Measurements from ENCODE around the gene RANBP3. TPM values are rescaled to one million over a fixed set of nuclear protein-coding genes. Genes with fewer than 3 reads are reported as not detected.

RANBP3 gene, protein sequence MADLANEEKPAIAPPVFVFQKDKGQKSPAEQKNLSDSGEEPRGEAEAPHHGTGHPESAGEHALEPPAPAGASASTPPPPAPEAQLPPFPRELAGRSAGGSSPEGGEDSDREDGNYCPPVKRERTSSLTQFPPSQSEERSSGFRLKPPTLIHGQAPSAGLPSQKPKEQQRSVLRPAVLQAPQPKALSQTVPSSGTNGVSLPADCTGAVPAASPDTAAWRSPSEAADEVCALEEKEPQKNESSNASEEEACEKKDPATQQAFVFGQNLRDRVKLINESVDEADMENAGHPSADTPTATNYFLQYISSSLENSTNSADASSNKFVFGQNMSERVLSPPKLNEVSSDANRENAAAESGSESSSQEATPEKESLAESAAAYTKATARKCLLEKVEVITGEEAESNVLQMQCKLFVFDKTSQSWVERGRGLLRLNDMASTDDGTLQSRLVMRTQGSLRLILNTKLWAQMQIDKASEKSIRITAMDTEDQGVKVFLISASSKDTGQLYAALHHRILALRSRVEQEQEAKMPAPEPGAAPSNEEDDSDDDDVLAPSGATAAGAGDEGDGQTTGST
- 40.1 and 47.3 TPM in 2 replicates for total RNA-seq

DNA sequence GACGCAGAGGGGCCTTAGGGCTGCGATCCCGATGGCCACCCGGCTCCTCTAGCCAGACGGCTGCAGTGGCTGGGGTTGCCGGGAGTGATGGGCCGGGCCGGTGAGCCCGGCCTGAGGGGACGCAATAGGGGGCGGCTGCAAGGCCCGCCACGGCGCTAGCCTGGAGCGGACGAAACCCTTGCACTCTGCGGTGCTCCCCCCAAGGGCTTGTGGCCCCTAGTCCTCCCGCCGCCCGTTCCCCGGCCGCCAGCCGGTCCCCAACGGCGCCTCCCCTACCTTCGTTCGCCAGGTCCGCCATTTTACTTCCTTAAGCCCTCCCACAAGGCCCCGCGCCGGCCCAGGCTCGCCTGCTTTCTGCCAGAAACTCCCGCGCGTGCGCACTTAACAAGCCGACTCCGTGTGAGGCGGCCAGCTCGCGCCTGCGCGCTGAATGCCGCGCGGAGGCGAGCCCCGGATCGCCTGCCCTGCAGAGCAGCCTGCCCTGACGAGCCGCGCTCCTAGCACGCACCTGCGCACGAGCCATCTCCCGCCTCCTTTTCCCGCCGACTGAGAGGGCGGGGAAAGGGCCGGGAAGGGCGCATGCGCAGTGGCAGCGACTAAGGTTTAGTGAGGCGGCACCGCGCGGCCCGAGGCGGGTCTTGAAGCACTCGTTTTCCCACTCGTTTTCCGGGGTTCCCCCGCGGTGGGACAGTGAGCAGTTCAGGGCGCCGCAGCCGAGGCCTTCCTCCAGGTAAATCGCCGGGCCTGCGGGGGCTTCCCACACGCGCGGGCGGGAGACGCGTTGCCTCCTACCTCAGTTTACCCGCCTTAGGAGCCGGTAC, at the start of gene RANBP3:
RANBP3 (minus strand) TSS at position 356 of the 821 bp plus-strand sequence; CDS start at position 298, 58 bp downstream.

DNA sequence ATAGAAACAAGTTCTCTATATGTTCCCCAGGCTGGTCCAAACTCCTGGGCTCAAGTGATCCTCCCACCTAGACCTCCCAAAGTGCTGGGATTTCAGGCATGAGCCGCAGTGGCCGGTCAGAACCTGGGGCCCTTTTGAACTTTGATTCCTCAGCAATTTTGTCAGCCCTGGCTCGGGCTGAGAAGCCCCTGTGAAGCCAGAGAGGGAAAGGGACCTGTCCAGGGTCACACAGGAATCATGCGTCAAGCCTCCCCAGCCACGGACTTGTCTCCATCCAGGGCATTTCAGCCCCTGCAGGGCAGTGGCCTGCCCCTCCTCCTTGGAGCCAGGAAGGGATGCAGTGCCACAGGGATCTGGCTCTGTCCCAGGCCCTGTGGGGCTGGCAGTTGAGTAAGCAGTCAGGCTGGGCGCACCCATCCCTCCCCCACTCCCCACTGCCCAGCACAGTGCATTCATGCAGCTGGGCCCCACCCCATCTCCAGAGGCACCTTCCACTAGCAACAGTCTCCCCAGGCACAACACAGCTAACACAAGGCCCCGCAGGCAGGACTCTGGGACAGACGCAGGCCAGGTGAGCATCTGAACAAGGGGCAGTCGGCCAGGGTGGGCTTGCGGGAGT, 64.1 kb downstream of the RANBP3 start, which contains the start of gene CAPS:
CAPS (plus strand) TSS at position 516 of the 619 bp plus-strand sequence. CDS start 153 bp downstream, outside the sequence.

DNA sequence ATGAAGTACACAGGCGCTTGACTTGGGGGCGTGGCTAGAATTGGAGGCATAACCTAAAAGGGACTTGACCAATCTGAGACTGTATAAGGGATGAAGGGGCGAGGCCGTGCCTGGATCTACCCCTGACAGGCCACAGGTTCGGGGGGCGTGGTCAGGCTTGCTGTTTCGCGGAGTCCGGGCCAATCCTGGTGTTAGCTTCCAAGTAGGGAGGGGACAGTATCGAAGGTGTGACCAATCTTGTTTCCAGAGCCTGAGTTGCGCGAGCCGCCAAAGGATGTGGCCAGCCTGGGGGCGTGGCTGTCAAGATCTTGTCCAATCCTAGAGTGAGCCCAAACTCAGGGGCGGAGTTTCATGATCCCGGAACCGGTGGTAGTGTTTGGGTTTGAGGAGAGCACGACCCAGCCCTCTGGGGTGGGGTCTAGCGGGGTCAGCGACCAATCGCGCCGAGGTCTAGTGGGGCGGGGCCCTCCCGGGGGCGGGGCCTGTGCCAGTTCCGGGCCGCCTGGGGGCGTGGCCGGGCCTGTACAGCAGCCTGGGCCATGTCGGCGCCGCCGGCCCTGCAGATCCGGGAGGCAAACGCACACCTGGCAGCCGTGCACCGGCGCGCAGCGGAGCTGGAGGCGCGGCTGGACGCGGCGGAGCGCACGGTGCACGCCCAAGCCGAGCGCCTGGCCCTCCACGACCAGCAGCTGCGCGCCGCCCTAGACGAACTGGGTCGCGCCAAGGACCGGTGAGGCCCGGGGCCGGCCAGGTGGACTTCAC, 73.4 kb downstream of the RANBP3 start, which contains the start of gene VMAC:
VMAC (plus strand) TSS at position 521 of the 762 bp plus-strand sequence; CDS start at position 540, 19 bp downstream.

DNA sequence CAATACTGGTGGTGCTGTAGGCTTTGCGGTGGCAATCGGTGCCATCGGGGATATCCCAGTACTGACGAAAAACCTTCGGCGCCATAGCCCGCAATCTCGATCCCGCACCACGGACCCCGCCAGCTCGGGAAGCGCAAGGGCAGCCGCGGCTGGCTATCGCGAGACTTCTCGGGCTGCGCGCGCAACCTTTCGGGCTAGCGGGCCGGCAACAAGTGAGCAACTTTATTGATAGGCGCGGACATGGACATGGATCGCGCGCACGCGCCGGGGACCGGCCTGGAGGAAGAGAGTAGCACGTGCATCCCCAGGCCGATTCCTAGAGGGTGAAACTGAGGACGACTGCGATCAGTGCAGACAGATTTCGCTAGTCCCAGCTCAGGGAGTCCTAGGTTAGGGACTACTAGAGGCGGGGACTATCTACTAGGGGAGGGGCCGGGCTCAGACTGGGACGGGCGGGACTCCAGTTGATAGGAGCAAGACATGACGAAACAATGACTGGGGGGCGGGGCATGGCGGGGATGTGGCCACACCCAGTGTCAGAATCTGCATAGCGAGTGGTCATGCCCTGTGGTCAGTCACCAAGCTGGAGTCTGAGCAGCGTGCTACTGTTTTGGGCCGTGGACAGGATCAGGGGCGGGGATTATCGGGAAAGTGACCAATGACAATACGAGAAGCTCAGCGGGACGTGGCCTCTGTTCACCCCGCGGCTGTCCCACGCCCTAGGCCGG, 74.2 kb downstream of the RANBP3 start, which contains the start of gene NDUFA11:
NDUFA11 (minus strand) TSS at position 167 of the 728 bp plus-strand sequence; CDS start at position 85, 82 bp downstream.

Other genes with a start within 250 kb of the RANBP3 start
- 0.37 and 0.78 TPM in 2 replicates for gene PRR22, start 193.4 kb downstream of the RANBP3 start, total RNA-seq
- 44.4 and 48.9 TPM in 2 replicates for gene DUS3L, start 187.0 kb downstream of the RANBP3 start, total RNA-seq
- 0.20 TPM in 1 of 2 replicates, not detected in the other for gene NRTN, start 173.1 kb downstream of the RANBP3 start, total RNA-seq
- gene FUT6, start 138.4 kb downstream of the RANBP3 start, total RNA-seq: not detected in 2 replicates
- gene FUT3, start 126.7 kb downstream of the RANBP3 start, total RNA-seq: not detected in 2 replicates
- not detected in 2 replicates for gene FUT5, start 107.6 kb downstream of the RANBP3 start, total RNA-seq
- 216 and 438 TPM in 2 replicates for gene NDUFA11, start 74.3 kb downstream of the RANBP3 start, total RNA-seq
- 4.3 and 5.5 TPM in 2 replicates for gene VMAC, start 73.3 kb downstream of the RANBP3 start, total RNA-seq
- gene CAPS, start 63.9 kb downstream of the RANBP3 start, total RNA-seq: 4.9 and 5.5 TPM in 2 replicates
- 9.2 and 9.6 TPM in 2 replicates for gene RFX2, start 132.4 kb upstream of the RANBP3 start, total RNA-seq
- gene ACSBG2, start 157.5 kb upstream of the RANBP3 start, total RNA-seq: not detected in 2 replicates